Peyer's patch (tissue), 4 donors: ENCODE measurements around the gene DGKI.

Source experiments
- POLR2A ChIP-seq, 2 donors: fragments of 450-650 bp; IDR thresholded peaks; one replicate each; pipeline ENCODE4 v1.5.1; 2017; ENCODE audit warnings: antibody characterized with exemption in 2 of 2, mild to moderate bottlenecking in 2 of 2, moderate library complexity in 2 of 2
- TF ChIP-seq, protein P1 (sequence below), 6 experiments: fragments of 450-650 bp in 4 of 6; fragments of 200-600 bp in 2 of 6; sonication (generic) in 1 of 6; IDR thresholded peaks; one replicate each; pipeline ENCODE4 v1.5.1; 2017 to 2019; ENCODE audit warnings: antibody characterized with exemption in 6 of 6, mild to moderate bottlenecking in 3 of 6, moderate library complexity in 1 of 6

DNA sequence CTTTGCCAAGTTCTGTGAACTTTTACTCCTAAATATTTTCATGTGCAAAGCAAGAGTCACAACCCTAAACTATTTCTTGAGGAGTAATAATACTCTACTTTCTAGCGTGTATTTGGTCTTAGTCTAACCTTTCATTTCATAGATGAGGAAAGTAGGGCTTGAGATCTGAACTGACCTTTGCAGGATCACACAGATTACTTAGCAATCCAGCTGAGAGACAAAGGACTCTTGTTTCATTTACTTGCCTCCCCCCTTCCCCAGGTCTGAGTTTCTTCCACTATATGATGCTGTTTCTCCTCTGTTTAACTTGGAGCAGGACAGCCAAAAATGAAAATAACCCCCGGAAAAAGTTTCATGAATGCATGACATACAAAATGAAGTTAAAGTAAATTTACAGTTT lies 427.9 kb downstream of the DGKI start:
- TF ChIP-seq, protein P1, sequence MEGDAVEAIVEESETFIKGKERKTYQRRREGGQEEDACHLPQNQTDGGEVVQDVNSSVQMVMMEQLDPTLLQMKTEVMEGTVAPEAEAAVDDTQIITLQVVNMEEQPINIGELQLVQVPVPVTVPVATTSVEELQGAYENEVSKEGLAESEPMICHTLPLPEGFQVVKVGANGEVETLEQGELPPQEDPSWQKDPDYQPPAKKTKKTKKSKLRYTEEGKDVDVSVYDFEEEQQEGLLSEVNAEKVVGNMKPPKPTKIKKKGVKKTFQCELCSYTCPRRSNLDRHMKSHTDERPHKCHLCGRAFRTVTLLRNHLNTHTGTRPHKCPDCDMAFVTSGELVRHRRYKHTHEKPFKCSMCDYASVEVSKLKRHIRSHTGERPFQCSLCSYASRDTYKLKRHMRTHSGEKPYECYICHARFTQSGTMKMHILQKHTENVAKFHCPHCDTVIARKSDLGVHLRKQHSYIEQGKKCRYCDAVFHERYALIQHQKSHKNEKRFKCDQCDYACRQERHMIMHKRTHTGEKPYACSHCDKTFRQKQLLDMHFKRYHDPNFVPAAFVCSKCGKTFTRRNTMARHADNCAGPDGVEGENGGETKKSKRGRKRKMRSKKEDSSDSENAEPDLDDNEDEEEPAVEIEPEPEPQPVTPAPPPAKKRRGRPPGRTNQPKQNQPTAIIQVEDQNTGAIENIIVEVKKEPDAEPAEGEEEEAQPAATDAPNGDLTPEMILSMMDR (IDR thresholded peaks at IDR 0.05): no peak
- TF ChIP-seq POLR2A (IDR thresholded peaks at IDR 0.05): no peak
